Caki2 (cell line): ENCODE measurements around the gene ILRUN. TPM values are rescaled to one million over a fixed set of nuclear protein-coding genes. Genes with fewer than 3 reads are reported as not detected.
"Not testable (repeated sequence)": the region's sequence is repeated elsewhere in the genome, so short reads cannot be mapped to it uniquely, and the experiment has no call there.

Source experiments
- DNase-seq: peaks from one replicate; pipeline ENCODE4 v3.0.0-alpha.2; 2015; ENCODE audit warnings: low read depth
- in situ Hi-C: cut with HindIII; loops from 2 replicates; pipeline ENCODE4 v1.10.0; 2016; ENCODE audit warnings: low sequenced_read_pairs, low pct_unique_long_range_greater_than_20kb, mixed read lengths
- total RNA-seq: library from RNA; depleted of rRNA; stranded (reverse); fragments of >200 nt; shearing (Covaris generic); gene quantifications from 2 replicates; pipeline ENCODE4 v1.2.3, GENCODE V29; 2014; ENCODE audit warnings: low replicate concordance; rRNA removed

Gene ILRUN
- total RNA-seq, 1 experiment from 2014 or later, result 54.5 TPM

- in situ Hi-C loops, result no loop called here
- no peak for DNase-seq
These were observed 45.7 kb downstream of the ILRUN start for GRCh38 chr6:34650823-34651222.

- DNase-seq, in situ Hi-C loops: not testable (repeated sequence)
These were observed 46.3 kb downstream of the ILRUN start for GRCh38 chr6:34650232-34650631.

- in situ Hi-C loops, result no loop called here
- no peak for DNase-seq
These were observed 47.8 kb downstream of the ILRUN start for GRCh38 chr6:34648806-34649205.

Other genes starting within 250 kb of the ILRUN start
- not detected in 2 replicates for gene PACSIN1, start 230.7 kb downstream of the ILRUN start, total RNA-seq
- 0.24 TPM in 1 of 2 replicates, not detected in the other for gene SPDEF, start 140.4 kb downstream of the ILRUN start, total RNA-seq
- 468 and 560 TPM in 2 replicates for gene SNRPC, start 60.7 kb upstream of the ILRUN start, total RNA-seq
- 3.5 and 5.6 TPM in 2 replicates for gene BLTP3A, start 95.3 kb upstream of the ILRUN start, total RNA-seq
- gene TAF11, start 191.3 kb upstream of the ILRUN start, total RNA-seq, result 43.8 and 46.4 TPM in 2 replicates
- gene ANKS1A, start 192.5 kb upstream of the ILRUN start, total RNA-seq, result 10.0 and 15.2 TPM in 2 replicates